IPS-NIHi7 (cell line): ENCODE results near the gene PCDHGA1.
A peak's percentile ranks its signal among the peaks of the same experiment; 100 is the strongest.

Experiments
- DNase-seq: peaks from one replicate; pipeline ENCODE4 v3.0.0; 2012; ENCODE audit warnings: mixed read lengths; ENCODE audit errors: extremely low spot score

Gene PCDHGA1

DNA sequence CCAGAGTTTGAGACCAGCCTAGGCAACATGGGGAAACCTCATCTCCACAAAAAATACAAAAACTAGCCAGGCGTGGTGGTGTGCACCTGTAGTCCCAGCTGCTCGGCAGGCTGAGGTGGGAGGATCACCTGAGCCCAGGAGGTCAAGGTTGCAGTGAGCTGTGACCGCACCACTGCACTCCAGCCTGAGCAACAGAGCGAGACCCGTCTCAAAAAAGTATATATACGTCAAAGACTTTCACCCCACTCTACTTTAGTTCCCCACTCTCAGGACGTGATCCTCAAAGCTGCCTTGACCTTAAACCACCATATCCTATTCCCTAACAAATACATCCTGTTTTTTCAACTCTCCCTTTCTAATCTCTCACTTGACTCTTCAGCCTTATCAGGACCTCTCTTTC lies 199.6 kb downstream of the PCDHGA1 start:
- DNase-seq = no peak

DNA sequence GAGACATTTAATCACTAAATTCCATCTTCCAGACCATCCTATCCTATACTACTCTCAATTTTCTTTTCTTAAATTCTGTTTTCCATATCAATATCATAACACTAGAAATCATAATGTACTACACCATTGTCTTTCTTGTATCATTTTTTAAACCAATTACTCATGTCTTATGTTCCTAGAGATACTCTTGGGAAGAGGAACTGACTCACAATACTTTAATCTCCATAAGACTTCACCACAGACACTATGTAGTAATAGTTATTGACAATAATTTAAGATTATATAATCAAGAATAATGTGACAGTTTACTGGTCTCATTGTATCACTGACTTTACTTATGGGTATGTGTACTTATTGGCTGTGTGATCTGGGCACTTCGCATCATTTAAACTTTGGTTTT lies 202.4 kb downstream of the PCDHGA1 start:
- no peak for DNase-seq

GRCh38 chr5:141533897-141534296 lies 203.6 kb downstream of the PCDHGA1 start:
- no peak for DNase-seq

DNA sequence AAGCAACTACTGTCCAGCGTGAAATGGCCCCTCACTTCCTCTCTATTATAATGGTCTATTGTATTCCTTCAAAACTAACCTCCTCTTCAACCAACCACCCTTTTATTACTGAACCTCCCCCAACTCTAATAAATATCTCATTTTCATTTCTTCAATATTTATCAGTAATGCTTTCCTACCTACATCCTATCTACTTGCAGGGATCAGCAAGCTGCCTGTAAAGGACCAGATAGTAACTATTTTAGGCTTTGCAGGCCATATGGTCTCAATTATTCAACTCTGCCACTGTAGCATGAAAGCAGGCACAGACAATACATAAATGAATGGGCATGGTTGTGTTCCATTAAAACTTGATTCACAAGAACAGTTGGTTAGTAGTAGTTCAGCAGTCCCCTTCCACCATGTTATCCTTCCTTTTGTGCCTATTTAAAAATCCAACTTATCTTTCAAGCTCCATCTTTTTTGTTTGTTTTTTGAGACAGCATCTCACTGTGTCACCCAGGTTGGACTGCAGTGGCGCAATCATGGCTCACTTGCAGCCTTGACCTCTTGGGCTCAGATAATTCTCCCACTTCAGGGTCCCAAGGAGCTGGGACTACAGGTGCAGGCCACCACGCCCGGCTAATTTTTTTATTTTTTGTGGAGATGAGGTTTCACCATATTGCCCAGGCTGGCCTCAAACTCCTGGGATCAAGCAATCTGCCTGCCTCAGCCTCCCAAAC lies 204.3 kb downstream of the PCDHGA1 start:
- no peak for DNase-seq

GRCh38 chr5:141543053-141543452 lies 212.7 kb downstream of the PCDHGA1 start:
- no peak for DNase-seq

- DNase-seq = no peak
These were observed 217.2 kb downstream of the PCDHGA1 start for GRCh38 chr5:141547488-141547887.

DNA sequence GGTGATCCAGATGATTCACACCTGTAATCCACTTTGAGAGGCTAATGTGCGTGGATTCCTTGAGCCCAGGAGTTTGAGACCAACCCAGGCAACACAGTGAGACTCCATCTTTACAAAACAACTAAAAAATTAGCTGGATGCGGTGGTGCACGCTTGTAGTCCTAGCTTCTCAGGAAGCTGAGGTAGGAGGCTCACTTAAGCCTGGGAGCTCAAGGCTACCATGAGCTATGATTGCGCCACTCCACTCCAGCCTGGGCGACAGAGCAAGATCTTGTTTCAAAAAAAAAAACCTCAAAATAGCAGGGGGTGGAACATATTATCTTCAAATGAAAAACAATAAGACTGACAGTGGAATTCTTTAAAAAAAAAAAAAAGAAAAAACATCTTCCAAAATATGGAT lies 217.6 kb downstream of the PCDHGA1 start:
- DNase-seq = no peak

DNA sequence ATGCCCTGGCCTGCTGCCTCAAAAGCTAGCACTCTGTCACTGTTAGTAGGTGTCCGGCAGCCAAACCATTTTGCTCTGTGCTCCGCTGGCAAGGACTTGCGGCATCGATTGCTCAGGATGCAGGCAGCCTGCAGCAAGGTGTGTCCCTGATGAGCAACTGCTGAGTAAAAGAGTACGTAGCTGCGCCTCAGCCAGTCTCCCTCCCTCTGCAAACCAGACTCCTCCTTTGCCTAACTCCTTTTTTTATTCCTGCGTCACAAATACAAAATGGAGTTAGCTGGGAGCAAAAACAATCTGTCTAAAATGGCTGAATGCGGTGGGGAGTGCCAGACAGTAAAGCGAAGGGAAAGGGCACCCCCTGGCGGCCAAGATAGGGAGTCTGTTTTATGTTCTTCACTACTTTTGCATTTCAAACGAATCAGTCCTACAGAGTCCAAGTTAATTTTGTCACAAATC lies 227.4 kb downstream of the PCDHGA1 start:
- DNase-seq = peak; percentile 63

DNA sequence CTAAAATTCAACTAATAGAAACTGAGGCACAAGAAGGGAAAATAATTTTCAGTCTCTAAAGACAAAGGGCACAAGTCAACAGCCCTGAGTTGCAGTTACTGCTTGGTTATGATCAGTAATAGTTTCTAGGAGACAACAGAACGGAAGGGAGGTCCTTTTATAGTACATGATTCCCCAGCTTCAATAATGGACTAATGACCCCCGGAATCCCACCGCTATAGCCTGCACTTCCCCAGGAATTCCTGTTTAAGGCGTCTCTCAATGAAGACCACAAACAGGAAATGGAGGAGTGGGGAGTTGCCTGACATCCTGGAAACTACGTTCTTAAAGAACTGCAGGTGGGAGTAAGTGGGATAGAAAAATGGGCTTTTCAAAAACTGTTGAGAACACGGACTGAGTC lies 227.8 kb downstream of the PCDHGA1 start:
- no peak for DNase-seq

- no peak for DNase-seq
These were observed 229.1 kb downstream of the PCDHGA1 start for GRCh38 chr5:141559461-141559860.

DNA sequence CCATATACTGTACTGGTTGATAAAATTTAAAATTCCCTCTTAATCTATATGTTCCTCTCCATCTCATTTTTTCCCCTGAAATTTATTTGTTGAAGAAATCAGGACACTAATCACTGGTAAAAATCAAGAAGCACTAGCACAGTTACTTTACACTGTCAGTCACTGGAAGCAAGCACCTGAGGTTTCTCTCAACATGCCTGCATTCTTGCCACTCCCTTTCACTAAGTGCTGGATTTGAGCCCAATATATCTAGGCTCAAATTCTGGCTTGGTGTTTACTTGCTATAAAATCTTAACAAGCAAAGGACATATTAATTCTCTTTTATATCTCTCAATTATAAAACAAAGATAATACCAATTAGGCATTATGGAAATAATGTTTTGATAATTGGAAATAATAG lies 229.8 kb downstream of the PCDHGA1 start:
- DNase-seq = no peak

DNA sequence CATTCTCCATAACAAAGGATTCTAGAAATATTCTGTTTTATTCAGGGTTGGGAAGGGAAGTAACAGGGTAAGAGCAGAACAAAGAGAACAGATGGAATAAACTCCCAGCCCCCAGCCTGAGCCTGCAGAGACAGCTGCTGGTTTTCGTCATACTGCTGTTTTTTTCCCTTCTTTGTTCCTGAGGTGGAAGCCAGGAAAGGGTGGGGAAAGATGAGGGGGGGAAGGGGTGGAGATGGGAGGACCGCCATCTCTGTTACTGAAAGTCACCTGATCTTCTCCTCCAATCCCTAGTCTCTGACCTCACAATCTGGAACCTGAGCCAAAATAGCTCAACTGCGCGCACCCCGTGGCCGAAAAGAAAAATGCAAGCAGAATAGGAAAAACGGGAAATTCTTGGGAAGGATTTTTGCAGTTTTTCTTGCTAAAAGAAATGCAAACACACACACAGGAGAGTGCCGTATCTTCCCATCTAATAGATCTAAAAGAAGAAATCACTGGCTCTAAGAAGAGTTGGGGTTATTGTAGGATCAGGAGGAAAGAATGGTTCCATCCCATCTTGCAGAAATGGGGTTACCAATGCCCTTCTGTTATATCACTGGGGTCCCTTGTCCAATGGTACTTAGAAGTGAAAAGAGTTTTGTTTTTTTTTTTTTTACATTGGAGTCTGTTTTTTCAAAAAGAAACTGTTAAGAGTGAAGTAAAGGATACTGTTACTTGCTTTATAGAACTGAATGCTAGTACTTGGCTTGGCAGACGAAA lies 230.6 kb downstream of the PCDHGA1 start:
- DNase-seq = peak; percentile 81
